LHCN-M2 (cell line): Measurements from ENCODE around the gene ATP11A. TPM values are rescaled to one million over a fixed set of nuclear protein-coding genes. Genes with fewer than 3 reads are reported as not detected.
"Not testable (repeated sequence)": the region's sequence is repeated elsewhere in the genome, so short reads cannot be mapped to it uniquely, and the experiment has no call there.

Experiments used
- DNase-seq: peaks from one replicate; pipeline ENCODE4 v3.0.0-alpha.2; 2012; ENCODE audit warnings: low read depth
- total RNA-seq: library from RNA; depleted of rRNA; stranded (reverse); fragments of >200 nt; gene quantifications from 2 replicates; pipeline ENCODE4 v1.2.3, GENCODE V29; 2014

The ATP11A gene
- total RNA-seq, 1 experiment from 2014 or later, result 6.7 TPM

DNA sequence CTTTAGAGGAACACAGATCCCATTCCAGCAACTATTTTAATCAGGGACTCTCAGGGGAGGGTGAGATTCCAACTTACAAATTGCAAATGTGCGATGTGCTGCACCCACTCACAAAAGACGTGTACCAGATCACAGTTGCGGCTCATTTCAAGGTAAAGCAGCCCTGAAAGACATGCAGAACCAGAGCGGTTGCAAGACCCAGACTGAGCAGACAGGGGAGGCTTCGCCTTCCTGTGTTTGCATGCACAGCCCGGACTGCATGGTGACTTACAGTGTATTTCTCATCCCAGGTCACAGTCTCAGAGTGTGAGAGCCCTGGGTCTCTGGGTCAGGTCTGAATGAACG is 84.6 kb downstream of the ATP11A start:
- no peak for DNase-seq

DNA sequence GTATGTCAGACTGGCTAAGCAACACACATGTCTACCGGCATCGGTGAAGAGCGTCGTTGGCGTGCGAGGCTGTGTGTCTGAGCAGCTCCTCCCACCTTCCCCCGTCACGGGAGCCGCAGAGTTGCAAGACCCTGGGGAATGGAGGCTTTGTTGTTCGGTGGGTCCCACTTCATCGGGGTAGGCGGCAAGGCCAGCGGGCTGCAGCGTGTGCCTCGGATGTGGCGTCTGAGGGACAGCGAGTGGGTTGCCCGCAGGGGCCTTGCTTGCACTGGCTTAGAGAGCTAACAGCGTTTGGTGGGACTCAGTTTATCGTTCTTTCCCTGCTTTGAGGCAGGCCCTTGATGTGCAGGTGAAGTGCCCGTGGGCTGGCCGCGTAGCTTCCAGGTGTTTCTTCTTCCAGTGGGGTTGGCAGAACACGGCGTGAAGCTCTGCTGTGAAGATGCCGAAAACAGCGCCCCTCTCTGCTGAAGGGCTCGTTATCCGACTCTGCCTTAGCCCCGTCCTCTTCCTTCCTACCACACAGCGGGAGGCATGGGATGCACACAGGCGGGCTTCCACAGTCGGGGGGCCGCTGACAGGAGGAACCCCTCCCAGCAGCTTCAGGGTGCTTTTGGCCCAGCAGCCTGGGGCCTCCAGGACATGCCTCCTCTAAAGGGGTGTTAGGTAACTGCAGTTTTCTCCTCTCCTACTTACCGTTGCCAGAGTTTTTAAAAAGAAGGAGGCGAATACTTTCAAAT is 85.2 kb downstream of the ATP11A start:
- DNase-seq, result no peak

DNA sequence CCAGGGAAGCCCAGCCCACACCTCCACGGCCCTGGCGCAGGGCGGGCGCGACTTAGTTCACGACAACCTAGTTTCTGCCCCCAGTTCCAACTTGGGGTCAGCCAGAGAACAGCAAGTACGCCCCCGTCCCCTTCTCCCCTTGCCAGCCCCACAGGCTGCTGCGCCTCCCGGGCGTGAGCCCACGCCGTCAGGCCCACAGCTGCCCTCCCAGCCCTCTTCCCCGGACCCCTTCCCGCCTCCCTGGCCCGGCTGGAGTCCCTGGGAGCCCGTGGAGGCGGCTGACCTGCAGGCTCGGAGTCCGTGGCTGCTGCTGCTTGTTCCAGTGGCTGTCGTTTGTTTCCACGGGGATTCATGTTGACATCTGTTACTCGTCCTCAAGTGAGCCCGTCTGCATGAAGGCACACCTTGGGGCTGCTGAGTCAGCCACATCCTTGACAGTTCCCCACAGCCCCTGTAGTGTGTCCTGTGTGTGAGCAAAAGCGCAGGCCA is 86.0 kb downstream of the ATP11A start:
- no peak for DNase-seq

GRCh38 chr13:112776354-112776753 is 86.5 kb downstream of the ATP11A start:
- no peak for DNase-seq

DNA sequence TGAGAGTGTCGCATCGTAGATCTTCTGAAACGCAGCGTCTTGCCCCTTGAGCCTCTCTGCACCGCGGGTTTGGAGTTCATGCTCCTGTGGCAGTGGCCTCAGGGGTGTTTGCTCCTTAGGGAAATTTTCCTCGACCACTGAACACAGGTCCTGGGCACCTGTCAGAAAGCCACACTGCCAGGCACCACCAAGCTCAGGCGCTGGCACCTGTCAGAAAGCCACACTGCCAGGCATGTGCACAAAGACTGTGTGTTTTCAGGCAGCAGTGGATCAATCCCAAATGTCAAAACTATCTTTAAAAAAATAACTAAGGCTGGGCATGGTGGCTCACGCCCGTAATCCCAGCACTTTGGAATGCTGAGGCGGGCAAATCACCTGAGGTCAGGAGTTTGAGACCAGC is 87.1 kb downstream of the ATP11A start:
- no peak for DNase-seq

GRCh38 chr13:112777637-112778406 is 88.0 kb downstream of the ATP11A start:
- DNase-seq, result no peak

- no peak for DNase-seq
Observed at GRCh38 chr13:112779856-112780604, 90.2 kb downstream of the ATP11A start.

DNA sequence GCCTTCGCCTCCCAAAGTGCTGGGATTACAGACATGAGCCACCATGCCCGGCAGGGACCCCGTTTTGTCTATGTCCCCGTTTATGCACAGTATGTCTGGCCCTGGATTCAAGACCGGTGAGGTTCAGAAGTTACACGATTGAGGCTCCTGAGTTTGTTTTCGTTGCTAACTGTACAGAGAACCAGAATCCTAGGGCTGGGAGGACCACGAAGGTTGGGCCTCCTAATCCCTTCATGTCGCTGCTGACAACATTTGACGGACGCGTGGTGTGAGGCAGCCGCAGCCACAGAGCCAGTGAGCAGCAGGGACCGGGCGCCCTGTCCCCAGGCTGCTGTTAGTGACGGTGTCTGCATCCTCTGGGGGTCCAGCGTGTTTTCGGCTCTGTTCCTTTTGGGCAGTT is 91.4 kb downstream of the ATP11A start:
- DNase-seq, result no peak

DNA sequence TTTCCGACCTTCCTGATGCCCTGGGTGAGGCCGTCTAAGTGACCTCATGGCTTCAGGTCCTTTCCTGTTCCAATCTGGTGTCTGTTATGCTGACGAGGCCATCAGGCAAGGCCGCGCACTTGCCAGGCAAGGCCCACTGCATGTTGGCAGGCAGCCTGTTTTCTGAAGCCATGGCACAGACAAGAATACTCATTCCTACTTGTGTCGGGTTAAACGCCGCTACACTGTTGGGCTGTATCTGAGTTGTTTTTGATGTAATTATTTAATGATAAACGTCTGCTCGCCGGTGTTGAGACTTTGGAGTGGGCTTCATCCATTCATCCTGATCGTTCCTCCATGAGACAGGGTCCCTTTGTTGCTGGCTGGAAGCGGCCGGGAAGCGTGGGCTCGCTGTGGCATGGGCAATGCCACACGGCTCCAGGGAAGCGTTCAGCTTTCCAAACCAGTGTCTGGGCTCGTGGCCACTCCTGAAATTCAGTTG is 92.1 kb downstream of the ATP11A start:
- DNase-seq, result no peak

DNA sequence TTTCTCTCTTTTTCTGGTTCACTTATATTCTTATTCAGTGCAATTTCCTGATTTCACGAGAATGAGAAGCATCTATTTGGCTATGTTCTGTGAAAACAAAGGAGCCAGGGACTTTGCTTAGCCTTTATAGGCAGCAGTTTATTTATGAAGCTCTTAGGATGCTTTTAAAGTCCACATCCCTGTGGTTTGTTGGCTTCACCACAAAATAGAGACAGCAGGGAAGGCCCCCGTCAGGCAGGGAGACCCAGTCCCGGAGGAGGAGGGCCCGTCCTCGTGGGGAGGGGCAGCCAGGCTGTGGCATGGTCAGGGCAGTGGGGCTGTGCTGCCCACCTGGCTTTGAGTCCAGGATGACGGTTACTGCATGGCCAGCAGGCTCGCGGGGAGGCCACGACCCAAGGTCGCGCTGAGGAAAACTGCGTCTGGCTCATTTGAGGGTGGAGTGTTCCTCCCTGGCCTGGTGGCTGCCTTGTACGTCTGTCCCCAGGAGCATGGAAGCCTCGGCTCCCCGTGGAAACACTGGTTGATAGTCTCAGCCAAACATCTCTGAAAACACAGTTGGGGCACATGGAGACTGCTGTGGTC is 92.7 kb downstream of the ATP11A start:
- no peak for DNase-seq

GRCh38 chr13:112783135-112783977 is 93.5 kb downstream of the ATP11A start:
- no peak for DNase-seq

DNA sequence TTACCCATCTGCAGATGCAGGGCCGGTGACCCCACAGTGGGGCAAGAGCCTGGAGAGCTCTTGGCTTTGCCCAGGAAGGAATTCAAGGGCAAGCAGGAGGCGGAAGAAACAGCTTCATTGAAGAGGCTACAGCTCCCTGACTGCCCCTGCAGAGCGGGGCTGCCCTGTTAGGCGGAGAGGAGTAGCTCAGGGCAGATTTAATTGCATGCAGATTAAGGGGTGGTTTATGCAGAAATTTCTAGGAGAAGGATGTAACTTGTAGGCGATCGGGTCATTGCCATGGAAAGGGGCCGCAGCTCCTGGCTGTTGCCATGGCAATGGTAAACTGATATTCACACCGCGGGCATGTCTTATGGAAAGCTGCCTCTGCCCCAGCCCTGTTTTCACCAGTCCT is 94.1 kb downstream of the ATP11A start:
- DNase-seq, result no peak

GRCh38 chr13:112784811-112785482 is 95.1 kb downstream of the ATP11A start:
- DNase-seq, result no peak

DNA sequence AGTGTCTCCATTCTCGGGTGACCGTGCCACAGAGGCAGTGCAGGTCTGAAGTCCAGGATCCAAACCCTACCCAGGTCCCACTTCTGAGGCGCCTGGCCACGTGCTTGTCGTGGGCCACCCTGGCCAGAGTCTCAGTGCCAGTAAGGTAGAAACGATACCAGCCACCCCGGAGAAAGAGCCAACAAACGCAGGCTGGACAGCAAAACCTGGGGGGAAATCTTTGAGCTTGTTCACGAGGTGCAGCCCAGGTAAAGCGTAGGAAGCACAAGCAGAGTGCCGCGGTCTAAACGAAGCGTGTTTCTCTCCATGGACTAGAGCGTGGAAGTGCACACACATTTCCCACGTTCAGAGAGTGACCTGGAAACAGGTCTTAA is 95.6 kb downstream of the ATP11A start:
- DNase-seq, result no peak

- DNase-seq, result not testable (repeated sequence)
Observed at GRCh38 chr13:112786810-112787209, 97.0 kb downstream of the ATP11A start.

DNA sequence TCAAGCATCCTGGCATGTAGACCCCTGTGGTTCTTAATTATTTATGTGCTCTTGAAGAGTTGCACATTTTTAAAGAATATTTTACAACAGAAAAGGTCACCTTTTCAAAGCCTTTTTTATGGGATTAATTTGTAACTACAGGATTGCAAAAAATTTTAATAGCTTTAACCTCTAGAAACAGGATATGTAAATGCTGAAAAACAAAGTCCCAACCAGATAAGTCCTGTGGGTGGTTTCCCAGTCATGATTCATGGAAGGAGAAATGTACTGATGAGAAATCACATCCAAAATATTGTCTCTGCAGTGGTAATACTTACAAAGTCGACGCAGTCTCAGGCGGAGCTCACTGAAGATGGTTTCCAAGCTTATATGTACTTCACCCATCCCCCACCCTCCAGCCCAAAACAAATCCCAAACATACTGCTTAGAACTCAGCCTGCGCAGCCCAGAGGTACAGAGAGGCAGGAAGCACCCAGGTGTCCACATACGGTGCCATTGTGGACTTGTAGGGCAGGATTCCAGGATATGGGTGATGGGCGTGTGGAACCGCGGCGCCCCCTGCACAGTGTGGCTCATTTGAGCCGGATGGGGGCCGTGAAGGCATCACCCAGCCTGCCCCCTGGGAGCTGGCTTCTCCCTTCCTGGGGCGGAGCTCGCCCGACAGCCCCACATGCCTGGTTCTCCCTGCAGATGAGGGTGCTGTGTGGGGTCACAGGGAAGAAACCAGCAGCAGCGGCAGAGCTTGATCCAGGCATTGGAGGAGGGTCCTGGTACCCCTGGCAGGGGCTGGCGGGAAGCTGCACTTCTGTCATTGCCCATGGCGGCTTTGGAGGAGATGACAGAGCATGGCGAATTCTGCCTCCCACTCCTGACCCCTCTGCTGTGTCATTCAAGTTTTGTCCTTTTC is 101.2 kb downstream of the ATP11A start:
- DNase-seq, result no peak

DNA sequence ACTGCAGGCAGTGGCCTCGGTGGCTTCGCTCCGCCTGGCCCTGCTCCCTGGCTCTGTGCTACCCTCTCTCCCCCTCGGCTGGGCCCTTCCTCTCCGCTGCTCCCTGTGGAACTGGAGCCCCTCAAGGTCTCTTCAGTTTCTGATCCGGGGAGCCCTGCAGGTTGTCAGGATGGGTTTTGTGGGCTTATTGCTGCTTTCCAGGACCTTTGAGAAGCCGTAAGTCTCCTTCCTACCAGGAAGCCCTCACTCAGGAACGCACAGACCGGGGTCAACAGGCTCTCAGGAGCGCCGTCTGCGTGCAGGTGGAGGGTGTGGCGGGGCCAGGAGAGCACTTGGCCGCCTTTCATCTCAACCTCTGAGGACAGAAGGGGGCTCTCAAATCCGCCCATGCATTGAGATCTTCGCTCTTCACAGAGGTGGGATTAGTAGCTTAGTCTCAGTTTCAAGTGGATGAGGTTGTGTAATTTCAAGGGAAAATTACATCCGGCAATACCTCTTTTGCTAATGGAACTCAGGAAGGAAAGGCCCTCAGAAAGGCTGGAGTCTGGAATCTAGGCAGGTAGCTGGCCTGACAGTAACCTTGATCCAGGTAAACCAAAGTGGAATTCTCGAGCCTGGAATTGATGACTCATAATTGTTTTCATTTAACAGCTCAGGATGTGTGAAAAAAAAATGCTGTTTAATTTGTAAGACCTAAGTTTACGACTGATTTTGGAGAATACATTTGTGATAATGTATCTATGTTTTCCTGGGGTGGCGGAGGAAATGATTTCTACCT is 102.0 kb downstream of the ATP11A start:
- DNase-seq, result no peak

DNA sequence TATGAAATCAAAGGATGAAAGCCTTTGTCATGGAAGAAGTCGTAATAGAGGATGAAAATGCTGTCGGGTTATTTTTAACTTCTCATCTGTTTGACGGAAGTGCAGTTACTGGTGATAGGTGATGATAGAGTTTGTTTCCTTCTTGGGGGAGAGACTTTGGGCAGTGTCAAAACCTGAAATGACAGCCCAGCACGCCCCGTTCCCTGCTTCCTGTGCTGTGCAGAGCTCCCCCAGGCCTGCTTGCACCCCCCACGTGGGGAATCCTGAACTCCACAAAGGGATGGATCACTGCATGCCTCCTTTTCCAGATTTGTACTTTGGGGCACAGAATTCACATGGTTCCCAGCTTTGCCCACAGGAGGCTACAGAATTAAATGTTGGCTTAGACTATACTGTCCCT is 102.7 kb downstream of the ATP11A start:
- no peak for DNase-seq
